GM12878 (cell line): ENCODE data around the gene ACTBL2. TPM values are rescaled to one million over a fixed set of nuclear protein-coding genes. Genes with fewer than 3 reads are reported as not detected.

Source experiments
- BHLHE40 ChIP-seq, 2 experiments: fragments of 450-650 bp in 1 of 2; IDR thresholded peaks; 2 replicates each; pipeline ENCODE4 v1.6.1; 2011 to 2017; ENCODE audit warnings: low read depth in 2 of 2, borderline replicate concordance in 1 of 2, improper control_type of control experiment in 1 of 2, low read length in 1 of 2, mild to moderate bottlenecking in 1 of 2
- KAT2A ChIP-seq: conservative IDR thresholded peaks from 2 replicates; pipeline ENCODE4 v1.6.1; 2011; ENCODE audit warnings: low read depth, low read length; ENCODE audit not compliant: control insufficient read depth
- MEF2A ChIP-seq: IDR thresholded peaks from 2 replicates; pipeline ENCODE4 v1.6.1; 2011; ENCODE audit warnings: low read depth, mild to moderate bottlenecking, low read length, moderate library complexity; ENCODE audit not compliant: insufficient read depth
- MXI1 ChIP-seq: fragments of 150-350 bp; IDR thresholded peaks from 2 replicates; pipeline ENCODE4 v1.6.1; 2011; ENCODE audit warnings: low read depth, mild to moderate bottlenecking, inconsistent platforms, low read length, improper control_type of control experiment
- PRDM15 ChIP-seq: fragments of 450-650 bp; formaldehyde crosslinking; IDR thresholded peaks from 2 replicates; pipeline ENCODE4 v1.4.0; 2020; ENCODE audit warnings: mild to moderate bottlenecking, moderate library complexity
- RBBP5 ChIP-seq: fragments of 200-600 bp; sonication (generic); conservative IDR thresholded peaks from 2 replicates; pipeline ENCODE4 v1.6.1; 2016
- RCOR1 ChIP-seq: conservative IDR thresholded peaks from 2 replicates; pipeline ENCODE4 v1.6.1; 2012; ENCODE audit warnings: low read depth, low read length, improper control_type of control experiment
- TCF7 ChIP-seq: IDR thresholded peaks from 2 replicates; pipeline ENCODE4 v1.6.1; 2014; ENCODE audit warnings: antibody characterized with exemption, borderline replicate concordance
- ZBED1 ChIP-seq: IDR thresholded peaks from 2 replicates; pipeline ENCODE4 v1.6.1; 2016; ENCODE audit warnings: borderline replicate concordance
- ZNF217 ChIP-seq: fragments of 450-650 bp; IDR thresholded peaks from 2 replicates; pipeline ENCODE4 v1.6.1; 2017; ENCODE audit warnings: antibody characterized with exemption, mild to moderate bottlenecking
- ZNF622 ChIP-seq: fragments of 450-650 bp; IDR thresholded peaks from 2 replicates; pipeline ENCODE4 v1.6.1; 2017; ENCODE audit warnings: mild to moderate bottlenecking, inconsistent platforms
- polyA plus RNA-seq, 11 experiments: library from polyadenylated mRNA; depleted of rRNA in 4 of 11; unstranded in 6 of 11; stranded (reverse) in 5 of 11; fragments of >200 nt; fragmentation: Nextera tagmentation in 4 of 11; fragmentation: Illumina TruSeq in 1 of 11; extraction: Ambion mirVana in 4 of 11; extraction: Trizol in 1 of 11; gene quantifications; 1 replicate in 1 of 11; 2 replicates in 10 of 11; pipeline versions ENCODE4 v1.2.1 to v1.2.3, GENCODE V29; 2011 to 2016; ENCODE audit warnings: inconsistent platforms in 2 of 11, missing spikeins in 2 of 11, low read depth in 1 of 11
- total RNA-seq, 4 experiments: library from RNA; depleted of rRNA in 3 of 4; stranded (reverse); fragments of >200 nt in 3 of 4; fragmentation: Illumina TruSeq in 1 of 4; extraction: Trizol in 1 of 4; gene quantifications; 2 replicates each; pipeline versions ENCODE4 v1.2.1 to v1.2.3, GENCODE V29; 2013 to 2021
- TF ChIP-seq, protein P1 (sequence below): IDR thresholded peaks from 2 replicates; pipeline ENCODE4 v1.6.1; 2012; ENCODE audit warnings: improper control_type of control experiment, low read depth, low read length; ENCODE audit not compliant: insufficient replicate concordance
- TF ChIP-seq, protein P2 (sequence below): fragments of 450-650 bp; IDR thresholded peaks from 2 replicates; pipeline ENCODE4 v1.6.1; 2017; ENCODE audit warnings: mild to moderate bottlenecking
- TF ChIP-seq, protein P3 (sequence below): fragments of 450-650 bp; IDR thresholded peaks from 2 replicates; pipeline ENCODE4 v1.6.1; 2016; ENCODE audit warnings: mild to moderate bottlenecking

ACTBL2 gene
- total and polyA plus RNA-seq, 10 of the 15 experiments (the other 5 are each of a cell fraction or from before 2014, with no cell fraction given): 0.04 to 0.06 (median 0.04) TPM; not detected in 7

- no peak for TF ChIP-seq PRDM15 (CRISPR knock-in tag)
- TF ChIP-seq, protein P1, sequence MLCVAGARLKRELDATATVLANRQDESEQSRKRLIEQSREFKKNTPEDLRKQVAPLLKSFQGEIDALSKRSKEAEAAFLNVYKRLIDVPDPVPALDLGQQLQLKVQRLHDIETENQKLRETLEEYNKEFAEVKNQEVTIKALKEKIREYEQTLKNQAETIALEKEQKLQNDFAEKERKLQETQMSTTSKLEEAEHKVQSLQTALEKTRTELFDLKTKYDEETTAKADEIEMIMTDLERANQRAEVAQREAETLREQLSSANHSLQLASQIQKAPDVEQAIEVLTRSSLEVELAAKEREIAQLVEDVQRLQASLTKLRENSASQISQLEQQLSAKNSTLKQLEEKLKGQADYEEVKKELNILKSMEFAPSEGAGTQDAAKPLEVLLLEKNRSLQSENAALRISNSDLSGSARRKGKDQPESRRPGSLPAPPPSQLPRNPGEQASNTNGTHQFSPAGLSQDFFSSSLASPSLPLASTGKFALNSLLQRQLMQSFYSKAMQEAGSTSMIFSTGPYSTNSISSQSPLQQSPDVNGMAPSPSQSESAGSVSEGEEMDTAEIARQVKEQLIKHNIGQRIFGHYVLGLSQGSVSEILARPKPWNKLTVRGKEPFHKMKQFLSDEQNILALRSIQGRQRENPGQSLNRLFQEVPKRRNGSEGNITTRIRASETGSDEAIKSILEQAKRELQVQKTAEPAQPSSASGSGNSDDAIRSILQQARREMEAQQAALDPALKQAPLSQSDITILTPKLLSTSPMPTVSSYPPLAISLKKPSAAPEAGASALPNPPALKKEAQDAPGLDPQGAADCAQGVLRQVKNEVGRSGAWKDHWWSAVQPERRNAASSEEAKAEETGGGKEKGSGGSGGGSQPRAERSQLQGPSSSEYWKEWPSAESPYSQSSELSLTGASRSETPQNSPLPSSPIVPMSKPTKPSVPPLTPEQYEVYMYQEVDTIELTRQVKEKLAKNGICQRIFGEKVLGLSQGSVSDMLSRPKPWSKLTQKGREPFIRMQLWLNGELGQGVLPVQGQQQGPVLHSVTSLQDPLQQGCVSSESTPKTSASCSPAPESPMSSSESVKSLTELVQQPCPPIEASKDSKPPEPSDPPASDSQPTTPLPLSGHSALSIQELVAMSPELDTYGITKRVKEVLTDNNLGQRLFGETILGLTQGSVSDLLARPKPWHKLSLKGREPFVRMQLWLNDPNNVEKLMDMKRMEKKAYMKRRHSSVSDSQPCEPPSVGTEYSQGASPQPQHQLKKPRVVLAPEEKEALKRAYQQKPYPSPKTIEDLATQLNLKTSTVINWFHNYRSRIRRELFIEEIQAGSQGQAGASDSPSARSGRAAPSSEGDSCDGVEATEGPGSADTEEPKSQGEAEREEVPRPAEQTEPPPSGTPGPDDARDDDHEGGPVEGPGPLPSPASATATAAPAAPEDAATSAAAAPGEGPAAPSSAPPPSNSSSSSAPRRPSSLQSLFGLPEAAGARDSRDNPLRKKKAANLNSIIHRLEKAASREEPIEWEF: no peak
- no peak for TF ChIP-seq KAT2A
- no peak for TF ChIP-seq RBBP5
- no peak for TF ChIP-seq RCOR1
- no peak for TF ChIP-seq BHLHE40 (IDR thresholded peaks at IDR 0.05; ENCODE audit: borderline replicate concordance in 1 of 2, low read depth in 2 of 2, low read length in 1 of 2)
- no peak for TF ChIP-seq ZNF217
- no peak for TF ChIP-seq ZBED1
- TF ChIP-seq TCF7: no peak
- TF ChIP-seq, protein P2, sequence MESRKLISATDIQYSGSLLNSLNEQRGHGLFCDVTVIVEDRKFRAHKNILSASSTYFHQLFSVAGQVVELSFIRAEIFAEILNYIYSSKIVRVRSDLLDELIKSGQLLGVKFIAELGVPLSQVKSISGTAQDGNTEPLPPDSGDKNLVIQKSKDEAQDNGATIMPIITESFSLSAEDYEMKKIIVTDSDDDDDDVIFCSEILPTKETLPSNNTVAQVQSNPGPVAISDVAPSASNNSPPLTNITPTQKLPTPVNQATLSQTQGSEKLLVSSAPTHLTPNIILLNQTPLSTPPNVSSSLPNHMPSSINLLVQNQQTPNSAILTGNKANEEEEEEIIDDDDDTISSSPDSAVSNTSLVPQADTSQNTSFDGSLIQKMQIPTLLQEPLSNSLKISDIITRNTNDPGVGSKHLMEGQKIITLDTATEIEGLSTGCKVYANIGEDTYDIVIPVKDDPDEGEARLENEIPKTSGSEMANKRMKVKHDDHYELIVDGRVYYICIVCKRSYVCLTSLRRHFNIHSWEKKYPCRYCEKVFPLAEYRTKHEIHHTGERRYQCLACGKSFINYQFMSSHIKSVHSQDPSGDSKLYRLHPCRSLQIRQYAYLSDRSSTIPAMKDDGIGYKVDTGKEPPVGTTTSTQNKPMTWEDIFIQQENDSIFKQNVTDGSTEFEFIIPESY: no peak
- TF ChIP-seq MXI1: no peak
- TF ChIP-seq, protein P3, sequence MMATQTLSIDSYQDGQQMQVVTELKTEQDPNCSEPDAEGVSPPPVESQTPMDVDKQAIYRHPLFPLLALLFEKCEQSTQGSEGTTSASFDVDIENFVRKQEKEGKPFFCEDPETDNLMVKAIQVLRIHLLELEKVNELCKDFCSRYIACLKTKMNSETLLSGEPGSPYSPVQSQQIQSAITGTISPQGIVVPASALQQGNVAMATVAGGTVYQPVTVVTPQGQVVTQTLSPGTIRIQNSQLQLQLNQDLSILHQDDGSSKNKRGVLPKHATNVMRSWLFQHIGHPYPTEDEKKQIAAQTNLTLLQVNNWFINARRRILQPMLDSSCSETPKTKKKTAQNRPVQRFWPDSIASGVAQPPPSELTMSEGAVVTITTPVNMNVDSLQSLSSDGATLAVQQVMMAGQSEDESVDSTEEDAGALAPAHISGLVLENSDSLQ: no peak
- no peak for TF ChIP-seq ZNF622
- TF ChIP-seq MEF2A: no peak
- TF ChIP-seq, all 136 proteins: peak for 0
These were observed 27.7 kb downstream of the ACTBL2 start (continued) for GRCh38 chr5:57454896-57455295.
